NCI-H187 (cell line): Measurements from ENCODE around the gene MPO.

Experiments
- DNase-seq, 2 experiments: peaks; one replicate each; lab custom pipeline; 2025; lab: John Stamatoyannopoulos, UW

Gene MPO

GRCh38 chr17:58236394-58236793 lies 44.3 kb downstream of the MPO start:
- no peak for DNase-seq

GRCh38 chr17:58235821-58236220 lies 44.9 kb downstream of the MPO start:
- no peak for DNase-seq

DNA sequence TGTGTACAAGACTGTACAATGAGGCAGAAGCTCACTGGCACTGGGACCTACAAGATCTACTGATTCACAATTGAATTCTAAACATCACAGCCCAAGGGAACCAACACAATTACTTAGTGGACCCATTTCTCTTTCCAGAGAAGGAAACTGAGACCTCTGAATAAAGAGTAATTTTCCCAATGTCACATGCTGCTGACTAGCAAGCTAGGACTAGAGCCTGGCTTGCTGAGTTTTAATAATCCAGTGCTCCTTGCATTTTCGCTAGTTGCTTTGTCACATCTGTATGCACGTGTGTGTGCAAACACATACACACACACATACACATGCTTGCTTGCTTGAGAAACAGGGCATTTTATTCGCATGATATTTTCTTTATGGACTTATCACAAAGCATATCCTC lies 46.2 kb downstream of the MPO start:
- DNase-seq: no peak

DNA sequence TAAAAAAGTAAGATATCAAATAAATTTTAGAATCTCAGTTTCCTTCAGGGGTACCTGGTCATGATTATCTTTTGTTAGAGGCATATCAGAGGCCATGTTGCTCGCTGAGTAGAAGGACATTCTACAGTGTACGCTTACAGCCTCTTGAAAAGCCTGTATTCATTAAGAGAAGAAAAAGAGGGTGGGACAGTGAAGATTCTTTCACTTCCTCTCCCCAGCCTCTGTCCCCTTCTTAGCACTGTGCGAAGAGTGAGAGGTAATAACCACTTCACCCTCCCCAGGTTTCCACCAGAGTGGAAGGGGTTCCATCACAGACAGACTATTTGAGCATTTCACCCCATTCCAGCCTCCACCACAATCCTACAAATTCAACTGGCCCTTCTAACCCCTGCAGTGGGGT lies 47.2 kb downstream of the MPO start:
- DNase-seq: no peak

DNA sequence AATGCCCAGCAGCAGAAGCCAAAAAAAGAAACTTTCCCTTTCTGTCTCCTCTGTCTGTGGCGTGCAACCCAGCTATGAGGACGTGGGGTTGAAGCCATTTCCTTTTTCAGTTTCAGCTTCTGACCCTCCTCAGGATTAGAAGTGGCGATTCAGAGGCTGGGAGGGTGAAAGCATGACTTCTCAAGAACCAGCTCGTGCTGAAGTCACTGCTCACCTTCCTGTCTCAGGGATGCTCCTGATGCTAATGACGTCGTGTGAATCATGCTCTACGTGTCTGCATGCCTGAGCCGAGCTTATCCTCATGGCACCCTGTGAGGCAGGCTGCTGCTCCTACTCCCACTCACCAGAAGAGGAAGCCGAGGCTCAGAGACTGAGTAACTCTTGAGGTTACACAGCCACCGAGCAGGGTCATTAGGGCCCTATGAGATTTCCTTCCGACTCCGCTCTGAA lies 48.0 kb downstream of the MPO start:
- DNase-seq: no peak

DNA sequence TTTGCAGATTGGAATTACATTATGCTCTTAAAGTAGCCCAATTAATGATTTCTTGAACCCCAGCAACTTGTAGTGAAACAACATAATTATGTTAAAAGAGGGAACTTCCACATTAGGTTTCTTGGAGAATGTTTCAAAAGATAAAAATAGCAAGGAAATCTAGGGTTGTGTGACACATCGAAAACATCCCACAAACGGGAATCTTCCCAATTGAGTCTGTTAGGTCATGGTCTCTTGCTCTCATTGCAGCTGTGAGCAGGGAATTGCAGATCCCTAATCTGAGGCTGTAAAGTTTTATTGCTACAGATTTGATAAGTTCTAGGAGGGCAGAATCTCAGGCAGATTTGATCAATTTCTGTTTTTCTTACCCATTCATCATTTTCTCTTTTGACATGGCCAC lies 49.1 kb downstream of the MPO start:
- DNase-seq: no peak

DNA sequence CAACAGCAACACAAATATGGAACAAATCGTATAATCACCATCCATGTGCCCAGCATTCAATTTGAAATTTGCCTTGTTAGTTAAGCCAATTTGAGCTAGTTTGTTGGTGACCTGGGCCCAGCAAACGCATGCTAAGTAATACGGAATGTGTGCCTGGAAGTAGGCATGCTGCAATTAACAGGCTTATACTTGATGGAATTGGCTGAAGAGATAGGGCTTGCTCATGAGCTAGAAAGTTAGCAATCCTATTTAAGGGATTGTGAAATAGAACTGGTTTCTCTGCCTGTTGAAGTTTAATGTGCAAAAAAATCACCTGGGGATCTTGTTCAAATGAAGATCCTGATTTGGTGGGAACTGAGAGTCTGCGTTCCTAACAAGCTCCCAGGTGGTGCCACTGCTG lies 50.9 kb downstream of the MPO start:
- no peak for DNase-seq

DNA sequence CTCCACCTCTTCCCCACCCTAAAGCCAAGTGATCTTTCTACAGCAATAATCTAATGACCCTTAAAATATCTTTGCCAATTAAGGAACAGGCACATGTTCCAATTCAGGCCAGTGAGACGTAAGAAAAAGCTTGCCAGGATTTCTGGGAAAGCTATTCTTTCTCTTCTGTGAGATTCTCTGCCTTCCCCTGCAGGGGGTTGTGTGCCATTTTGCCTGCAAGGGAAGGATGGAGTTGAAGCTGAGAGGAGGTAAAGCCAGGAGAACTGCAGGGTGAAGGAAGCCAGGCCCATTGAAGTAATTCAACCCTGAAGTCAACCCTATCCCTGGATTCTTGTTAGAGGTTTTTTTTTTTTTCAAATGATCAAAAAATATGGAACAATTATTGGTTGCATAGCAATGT lies 51.4 kb downstream of the MPO start:
- no peak for DNase-seq

DNA sequence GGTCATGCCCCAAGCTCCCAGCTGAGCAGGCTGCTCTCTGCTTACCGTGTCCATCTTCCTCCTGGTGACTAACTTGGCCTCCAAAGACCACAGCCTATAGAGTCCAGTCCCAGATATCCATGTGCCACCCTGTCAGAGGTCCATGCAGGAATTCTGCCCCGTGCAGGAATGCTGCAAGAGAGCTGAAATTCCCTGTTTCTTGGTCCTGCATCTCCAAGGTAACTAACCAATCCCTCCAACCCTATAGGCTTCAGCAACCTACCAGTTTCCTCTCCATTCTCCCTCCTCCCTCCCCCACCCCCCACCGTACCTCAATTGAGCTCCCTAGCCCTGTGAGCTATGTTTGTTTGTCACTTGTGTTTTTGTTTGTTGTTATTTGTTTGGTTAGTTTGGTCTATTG lies 52.1 kb downstream of the MPO start:
- no peak for DNase-seq

- no peak for DNase-seq
These were observed 53.0 kb downstream of the MPO start for GRCh38 chr17:58227733-58228132.

DNA sequence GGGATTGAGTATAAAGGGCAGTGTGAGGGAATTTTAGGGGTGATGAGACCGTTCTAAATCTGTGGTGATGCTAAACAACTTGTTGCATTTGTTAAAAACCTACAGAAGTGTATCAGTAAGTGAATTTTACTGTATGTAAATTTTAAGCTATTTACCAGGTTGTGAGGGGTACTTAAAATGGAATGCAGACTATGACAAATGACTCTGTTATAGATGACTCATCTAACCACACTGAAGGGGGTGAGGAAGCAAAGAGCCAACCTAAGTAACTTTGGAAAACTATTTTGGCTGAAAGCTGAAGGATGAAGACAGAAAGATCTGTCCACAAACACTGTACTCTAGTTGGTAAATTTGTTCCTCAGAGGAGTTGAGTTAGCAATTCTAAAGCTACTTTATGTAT lies 56.4 kb downstream of the MPO start:
- no peak for DNase-seq
